GM19239 (cell line): ENCODE results near the gene PHACTR3.
"Not testable (repeated sequence)": the region's sequence is repeated elsewhere in the genome, so short reads cannot be mapped to it uniquely, and the experiment has no call there.

Experiments used
- DNase-seq: peaks from one replicate; pipeline ENCODE4 v3.0.0; 2011; ENCODE audit warnings: low spot score; ENCODE audit not compliant: insufficient read length
- FAIRE-seq: peaks from 2 replicates; lab custom pipeline; 2011; peaks lifted over from hg19 to GRCh38; lab: Jason Lieb, UNC

PHACTR3 gene

GRCh38 chr20:59603781-59604541, at the start of gene PHACTR3:
Gene PHACTR3 (plus strand): TSS chr20:59604540. CDS start chr20:59605015, 475 bp downstream.
- no peak for FAIRE-seq
- no peak for DNase-seq

DNA sequence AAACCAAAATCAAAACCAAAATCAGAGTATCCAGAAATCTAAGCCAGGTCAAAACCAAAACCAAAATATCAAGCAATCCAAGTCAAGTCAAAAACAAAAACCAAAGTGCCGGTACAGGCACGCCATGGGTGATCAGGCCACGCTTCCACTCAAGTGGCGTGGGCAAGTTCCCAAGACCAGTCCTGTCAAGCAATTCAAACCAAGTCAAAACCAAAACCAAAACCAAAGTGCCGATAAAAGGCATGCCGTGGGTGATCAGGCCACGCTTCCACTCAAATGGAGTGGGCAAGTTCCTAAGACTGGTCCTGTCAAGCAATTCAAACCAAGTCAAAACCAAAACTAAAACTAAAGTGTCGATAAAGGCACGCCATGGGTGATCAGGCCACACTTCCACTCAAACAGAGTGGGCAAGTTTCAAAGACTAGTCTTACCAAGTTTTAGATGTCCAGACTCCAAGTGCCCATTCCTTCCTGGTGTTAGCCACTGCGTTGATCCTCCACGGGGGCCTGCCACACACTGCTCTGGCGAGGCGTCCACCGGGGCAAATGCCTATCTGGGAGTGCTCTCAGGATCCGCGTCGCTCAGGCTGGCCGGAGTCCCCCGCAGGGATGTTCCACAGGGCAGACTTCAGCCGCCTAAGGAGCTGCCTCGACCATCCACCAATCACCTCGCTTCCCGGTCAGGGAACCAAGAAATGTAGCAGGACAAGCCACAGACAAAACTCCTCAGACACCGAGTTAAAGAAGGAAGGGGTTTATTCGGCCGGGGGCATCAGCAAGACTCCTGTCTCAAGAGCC, 46.4 kb upstream of the PHACTR3 start:
- not testable (repeated sequence) for DNase-seq, FAIRE-seq

GRCh38 chr20:59559024-59559817, 45.1 kb upstream of the PHACTR3 start:
- DNase-seq: no peak
- FAIRE-seq: no peak

GRCh38 chr20:59559863-59560262, 44.5 kb upstream of the PHACTR3 start:
- FAIRE-seq (no peak), DNase-seq (no peak)

- DNase-seq (no peak), FAIRE-seq (no peak)
Observed at GRCh38 chr20:59560588-59561227, 43.6 kb upstream of the PHACTR3 start.

GRCh38 chr20:59561228-59561605, 43.1 kb upstream of the PHACTR3 start:
- FAIRE-seq (no peak), DNase-seq (no peak)

DNA sequence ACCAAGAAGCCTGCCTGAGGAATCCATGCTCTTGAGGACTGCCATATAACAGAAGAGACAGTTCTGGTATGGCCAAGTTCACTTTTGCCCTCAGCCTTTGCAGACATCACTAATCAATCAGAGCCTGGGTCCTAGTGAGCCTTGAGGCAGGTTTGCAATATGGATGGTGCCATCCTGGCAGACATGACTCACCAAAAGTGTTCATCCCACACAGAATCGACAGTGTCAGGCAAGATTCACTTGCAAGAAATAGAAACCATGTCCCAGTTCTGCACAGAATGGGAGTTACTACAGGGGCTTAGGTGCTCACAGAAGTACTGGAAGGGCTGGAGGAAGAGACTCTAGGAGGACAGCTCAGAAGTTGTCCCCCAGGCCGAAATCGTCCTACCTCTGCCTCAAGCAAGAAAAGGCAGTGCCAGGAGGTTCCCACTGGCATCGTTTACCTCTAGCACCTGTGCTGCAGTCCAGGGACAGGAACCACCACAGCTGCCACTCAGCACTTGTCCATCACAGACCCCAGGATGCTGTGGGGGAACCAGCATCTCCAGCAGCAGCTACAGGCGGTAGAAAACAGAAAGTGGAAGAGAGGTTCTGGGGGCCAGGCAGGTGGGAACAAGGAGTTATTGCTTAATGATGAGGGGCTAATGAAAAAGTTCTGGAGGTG, 42.6 kb upstream of the PHACTR3 start:
- DNase-seq (no peak), FAIRE-seq (no peak)

GRCh38 chr20:59564171-59564570, 40.2 kb upstream of the PHACTR3 start:
- FAIRE-seq (no peak), DNase-seq (no peak)

DNA sequence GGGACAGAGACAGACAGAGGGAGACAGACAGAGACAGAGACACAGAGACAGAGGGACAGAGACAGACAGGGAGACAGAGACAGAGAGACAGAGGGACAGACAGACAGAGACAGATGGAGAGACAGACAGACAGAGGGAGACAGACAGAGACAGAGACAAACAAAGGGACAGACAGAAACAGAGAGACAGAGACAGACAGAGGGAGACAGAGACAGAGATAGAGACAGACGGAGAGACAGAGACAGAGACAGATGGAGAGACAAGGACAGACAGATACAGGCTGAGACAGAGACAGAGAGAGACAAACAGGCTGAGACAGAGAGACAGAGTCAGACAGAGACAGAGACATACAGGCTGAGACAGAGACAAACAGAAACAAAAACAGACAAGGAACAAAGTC, 39.4 kb upstream of the PHACTR3 start:
- DNase-seq: no peak
- FAIRE-seq: no peak

DNA sequence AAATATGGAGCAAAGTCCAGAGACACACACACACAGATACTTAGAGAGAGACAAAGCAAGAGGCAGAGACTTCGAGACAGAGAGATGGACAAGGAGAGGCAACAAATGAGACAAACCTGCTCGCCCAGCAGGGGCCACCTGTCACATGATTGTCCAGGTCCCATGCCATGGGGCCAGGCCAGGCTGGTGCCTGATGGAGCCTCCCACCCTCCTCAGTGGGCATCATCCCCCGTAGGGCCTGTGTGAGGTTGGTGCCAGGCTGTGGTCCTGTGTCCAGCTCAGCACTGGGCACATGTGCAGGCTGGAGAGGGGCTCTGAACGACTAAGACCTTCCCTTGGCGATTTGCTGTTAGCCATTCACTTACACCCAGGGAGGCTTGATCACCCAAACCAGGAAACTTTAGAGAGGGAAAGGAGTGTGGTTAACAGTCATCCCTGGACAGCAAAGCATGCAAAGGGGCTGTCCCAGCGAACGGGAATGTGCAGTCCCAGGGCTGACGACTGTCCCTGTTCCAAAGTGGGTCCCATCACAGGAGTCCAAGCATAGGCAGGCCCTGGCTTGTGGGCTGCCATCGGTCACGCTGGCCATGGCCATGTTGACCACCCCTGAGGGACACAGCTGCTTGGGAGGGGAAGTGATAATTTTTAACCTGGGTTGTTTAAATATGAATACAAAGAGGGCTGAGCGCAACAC, 38.4 kb upstream of the PHACTR3 start:
- FAIRE-seq: no peak
- DNase-seq: no peak

- DNase-seq (no peak), FAIRE-seq (no peak)
Observed at GRCh38 chr20:59566631-59567524, 37.5 kb upstream of the PHACTR3 start.

- no peak for DNase-seq
- FAIRE-seq: no peak
Observed at GRCh38 chr20:59567585-59568508, 36.5 kb upstream of the PHACTR3 start.

- DNase-seq: no peak
- no peak for FAIRE-seq
Observed at GRCh38 chr20:59568509-59569024, 35.8 kb upstream of the PHACTR3 start.

GRCh38 chr20:59569305-59569704, 35.0 kb upstream of the PHACTR3 start:
- DNase-seq: no peak
- FAIRE-seq: no peak

DNA sequence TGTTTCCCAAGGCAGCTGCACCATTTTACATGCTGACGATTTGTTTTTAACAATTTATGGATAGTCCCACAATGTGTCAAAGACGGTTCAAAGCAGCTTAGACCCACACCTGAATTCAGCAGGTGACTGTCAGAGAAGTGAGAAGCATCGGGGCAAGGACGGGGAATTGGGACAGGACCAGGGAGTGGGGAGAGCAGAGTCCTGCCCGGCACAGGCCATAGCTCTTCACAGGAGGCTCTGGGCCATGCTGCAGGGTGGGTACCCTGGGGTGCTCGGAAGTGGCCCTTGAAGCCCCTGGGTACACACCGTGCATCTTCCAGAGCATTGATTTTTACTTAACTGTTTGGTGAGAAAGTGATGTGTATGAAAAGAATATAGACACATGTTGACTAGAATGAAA, 33.2 kb upstream of the PHACTR3 start:
- DNase-seq (no peak), FAIRE-seq (no peak)

- DNase-seq: peak; percentile 85
- FAIRE-seq: peak; percentile 85
Observed at GRCh38 chr20:59571551-59572314, 32.6 kb upstream of the PHACTR3 start.
